HG03095 (cell line): ENCODE results near the gene SMAP2.

Experiments
- ATAC-seq: cut with Tn5 transposase; IDR thresholded peaks from one replicate; pipeline ENCODE4 v1.9.1; 2021; ENCODE audit warnings: moderate library complexity; ENCODE audit not compliant: unreplicated experiment

Gene SMAP2

DNA sequence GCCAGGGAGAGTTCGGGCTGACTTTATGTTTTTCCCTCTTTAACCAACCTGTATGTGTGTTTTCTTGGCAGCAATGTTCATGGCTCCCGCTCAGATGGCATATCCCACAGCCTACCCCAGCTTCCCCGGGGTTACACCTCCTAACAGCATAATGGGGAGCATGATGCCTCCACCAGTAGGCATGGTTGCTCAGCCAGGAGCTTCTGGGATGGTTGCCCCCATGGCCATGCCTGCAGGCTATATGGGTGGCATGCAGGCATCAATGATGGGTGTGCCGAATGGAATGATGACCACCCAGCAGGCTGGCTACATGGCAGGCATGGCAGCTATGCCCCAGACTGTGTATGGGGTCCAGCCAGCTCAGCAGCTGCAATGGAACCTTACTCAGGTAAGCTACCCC is 43.2 kb downstream of the SMAP2 start:
- ATAC-seq = no peak

DNA sequence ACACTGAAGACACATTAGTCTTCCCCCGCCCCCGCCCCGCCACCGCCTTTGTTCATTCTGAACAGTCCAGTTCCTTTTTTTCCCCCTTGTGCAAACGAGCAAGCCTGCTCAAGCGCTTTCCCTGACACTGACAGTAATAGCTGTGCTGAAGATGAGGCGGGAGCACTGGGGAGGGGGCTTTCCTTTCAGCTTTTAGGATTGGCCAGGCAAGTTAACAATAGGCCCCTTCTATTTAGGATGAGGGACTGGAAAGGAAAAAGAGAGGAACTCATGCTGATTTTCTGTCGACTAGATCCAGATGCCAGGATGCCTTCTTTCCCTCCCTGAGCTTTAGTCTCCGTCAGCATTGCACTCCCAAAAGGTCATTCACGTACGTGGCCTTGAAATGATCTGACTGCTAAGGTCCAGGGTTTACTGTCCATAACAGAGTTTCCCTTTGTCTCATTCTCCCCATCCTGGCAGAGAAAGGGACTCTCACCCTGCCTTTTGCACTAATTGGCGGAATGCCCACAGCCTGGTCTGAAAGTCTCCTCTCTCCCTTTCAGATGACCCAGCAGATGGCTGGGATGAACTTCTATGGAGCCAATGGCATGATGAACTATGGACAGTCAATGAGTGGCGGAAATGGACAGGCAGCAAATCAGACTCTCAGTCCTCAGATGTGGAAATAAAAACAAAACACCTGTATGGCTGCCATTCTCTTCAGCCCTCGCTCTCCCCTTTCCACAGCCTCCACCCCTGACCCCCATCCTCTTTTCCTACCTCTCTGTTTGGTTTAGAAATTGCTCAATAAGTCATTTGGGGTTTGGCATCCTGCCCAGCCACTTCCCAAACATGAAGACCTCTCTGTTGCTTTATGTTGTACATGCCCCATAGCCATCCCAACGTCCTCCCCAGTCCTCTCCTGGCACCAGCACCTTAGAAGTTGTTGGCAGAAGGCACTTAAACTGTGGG is 48.2 kb downstream of the SMAP2 start:
- no peak for ATAC-seq

DNA sequence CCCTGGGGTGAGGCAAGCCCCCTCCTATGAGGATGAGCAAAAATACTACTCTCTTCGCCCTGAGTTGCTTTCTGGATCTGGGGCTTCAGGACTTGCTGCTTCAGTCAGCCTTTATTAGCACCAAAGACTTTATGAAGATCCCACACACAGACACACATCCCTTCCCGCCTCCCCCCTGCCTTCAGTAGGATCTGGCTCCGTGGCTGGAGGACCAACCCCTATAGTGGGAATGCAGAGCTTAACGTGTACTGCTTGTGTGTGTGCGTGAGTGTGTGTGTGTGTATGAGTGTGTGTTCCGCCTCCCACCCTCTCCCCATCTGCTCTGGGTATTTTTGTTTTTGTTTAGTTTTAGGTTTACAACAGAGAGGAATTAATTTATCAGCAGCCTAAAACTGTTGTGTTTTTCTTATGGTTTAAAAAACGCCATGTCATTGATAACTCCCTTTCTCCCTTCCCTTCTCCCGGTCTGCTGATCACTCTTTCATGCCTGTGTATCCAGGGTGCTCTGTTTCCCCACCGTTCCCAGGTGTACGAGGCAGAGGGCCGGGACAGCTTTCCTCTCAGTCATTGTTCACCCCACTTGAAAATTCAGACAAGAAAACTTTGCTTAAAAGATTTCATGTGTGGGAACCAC is 49.2 kb downstream of the SMAP2 start:
- no peak for ATAC-seq

- ATAC-seq = no peak
Observed at GRCh38 chr1:40423264-40423642, 49.7 kb downstream of the SMAP2 start.

GRCh38 chr1:40423951-40424618 is 50.6 kb downstream of the SMAP2 start:
- ATAC-seq = no peak

DNA sequence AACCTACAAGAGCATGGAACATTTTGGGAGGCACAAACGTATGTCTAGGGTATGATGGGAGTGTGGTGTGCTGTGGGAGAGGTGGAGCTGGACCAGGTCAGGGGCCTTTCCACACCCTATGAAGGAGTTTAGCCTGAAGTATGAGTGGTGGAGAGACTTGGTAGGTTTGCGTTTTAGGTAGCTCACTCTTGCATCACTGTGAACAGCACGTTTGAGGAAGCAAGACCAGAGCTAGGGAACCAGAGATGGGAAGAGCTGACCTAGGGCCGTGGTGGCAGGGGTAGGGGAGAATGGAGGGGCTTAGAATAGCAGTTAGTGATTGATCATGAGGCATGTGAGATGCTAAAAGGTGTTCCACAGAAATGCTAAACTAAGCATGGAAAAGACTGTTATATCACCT is 51.7 kb downstream of the SMAP2 start:
- no peak for ATAC-seq

- ATAC-seq = no peak
Observed at GRCh38 chr1:40431385-40431784, 57.9 kb downstream of the SMAP2 start.

DNA sequence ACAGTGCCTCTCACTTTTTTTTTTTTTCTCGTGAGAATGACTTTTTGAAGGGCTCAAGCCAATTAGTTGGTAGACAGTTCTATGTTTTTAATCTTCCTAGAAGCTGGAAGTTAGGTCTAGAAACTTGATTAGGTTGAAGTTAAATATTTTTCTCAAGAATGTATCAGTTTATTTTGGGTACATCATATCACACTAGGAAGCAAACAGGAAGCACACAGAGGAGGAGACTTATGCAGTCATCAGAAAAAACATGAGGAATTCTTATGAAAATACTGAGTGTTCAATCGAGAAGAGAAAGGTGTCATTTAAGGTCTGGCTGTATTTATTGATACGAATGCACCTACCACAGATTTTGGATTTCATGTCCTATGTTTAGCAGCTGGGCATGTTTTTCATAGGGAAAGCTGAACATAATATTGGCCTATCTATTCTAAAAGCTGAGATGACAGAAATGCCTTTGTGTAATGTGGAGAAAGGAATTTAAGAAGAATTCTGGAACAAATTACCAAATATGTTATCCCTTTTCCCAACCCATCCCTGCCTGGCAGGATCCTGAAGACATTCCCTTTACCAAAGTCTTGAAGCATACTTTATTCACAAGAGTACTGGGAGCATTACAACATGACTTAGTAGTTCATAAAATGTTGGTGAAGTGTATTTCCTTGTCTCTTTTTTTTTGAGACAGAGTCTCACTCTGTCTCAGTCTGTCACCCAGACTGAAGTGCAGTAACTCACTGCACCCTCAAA is 59.3 kb downstream of the SMAP2 start:
- no peak for ATAC-seq

GRCh38 chr1:40435471-40435870 is 61.9 kb downstream of the SMAP2 start:
- no peak for ATAC-seq

GRCh38 chr1:40435876-40436275 is 62.3 kb downstream of the SMAP2 start:
- no peak for ATAC-seq

- ATAC-seq = no peak
Observed at GRCh38 chr1:40438391-40439015, 65.0 kb downstream of the SMAP2 start.

- ATAC-seq = no peak
Observed at GRCh38 chr1:40439247-40439646, 65.7 kb downstream of the SMAP2 start.

- ATAC-seq = peak; percentile 66
Observed at GRCh38 chr1:40449684-40450494, 76.4 kb downstream of the SMAP2 start, which contains the start of gene ZFP69B. Gene ZFP69B, plus strand, starts transcription at chr1:40450476. Its CDS starts 486 bp downstream, at chr1:40450962.

DNA sequence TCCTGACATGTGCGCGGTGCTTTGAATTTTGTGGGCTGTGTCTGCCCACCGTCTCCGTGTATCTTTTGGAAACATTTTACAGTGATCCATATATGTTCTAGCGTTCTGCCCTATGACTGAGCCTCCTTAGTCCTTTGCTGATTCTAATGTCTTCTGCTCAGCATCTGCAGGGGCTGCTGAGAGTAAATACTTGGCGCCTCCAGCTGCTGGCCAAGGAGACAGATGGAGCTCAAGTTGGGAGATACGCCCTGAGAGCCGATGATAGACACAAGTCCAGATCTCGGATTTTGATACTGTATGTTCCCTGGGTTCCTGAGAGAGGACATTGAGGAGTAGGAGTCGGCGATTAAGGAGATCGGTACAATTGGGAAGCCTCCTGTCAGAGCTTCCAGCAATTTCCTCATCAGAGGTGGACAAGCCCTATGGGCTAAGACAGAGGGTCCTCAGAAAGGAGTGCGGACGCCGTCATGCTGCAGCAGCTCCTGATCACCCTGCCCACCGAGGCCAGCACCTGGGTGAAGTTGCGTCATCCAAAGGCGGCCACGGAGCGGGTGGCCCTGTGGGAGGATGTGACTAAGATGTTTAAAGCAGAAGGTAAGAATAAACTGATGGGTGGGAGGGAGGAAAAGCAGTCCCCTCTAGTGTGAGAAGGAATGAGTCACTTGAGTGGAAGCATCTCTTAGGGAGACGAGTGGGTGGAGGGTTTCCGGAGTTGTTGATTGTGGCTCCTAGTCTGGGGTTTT is 77.1 kb downstream of the SMAP2 start:
- ATAC-seq = peak; percentile 24

DNA sequence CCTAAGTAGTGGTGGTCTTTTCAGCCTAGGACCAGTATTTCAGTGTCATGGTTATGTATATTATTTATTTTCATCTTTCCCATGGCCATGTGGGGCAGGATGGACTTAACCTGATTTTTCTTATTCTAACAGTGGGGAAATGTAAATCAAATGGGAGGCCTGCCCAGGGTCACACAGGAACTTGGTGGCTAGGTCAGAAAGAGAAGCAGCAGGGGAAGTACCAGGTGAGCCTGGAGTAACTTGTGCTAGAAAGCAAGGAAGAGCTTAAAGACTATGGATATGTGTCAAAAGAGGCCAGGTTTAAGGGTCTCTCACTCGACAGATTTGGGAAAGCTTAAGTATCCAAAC is 77.7 kb downstream of the SMAP2 start:
- ATAC-seq = no peak

DNA sequence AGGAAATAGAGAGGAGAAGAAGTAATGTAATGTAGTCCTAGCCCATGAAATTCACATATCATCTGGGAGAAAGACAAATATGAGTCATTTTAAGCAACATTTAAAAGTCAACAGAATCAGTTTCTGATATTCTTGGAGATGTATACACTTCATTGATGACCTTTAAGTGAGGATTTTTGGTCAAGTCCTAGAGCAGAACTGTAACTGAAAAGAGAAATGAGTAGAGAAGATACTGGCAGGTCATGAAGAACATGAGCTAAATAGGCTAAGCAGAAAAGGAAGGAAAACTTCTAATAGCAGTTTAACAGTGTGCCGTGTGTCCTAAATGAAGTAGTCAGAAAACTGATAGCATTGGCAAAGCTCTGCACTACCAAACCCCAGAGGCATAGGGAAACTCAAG is 81.3 kb downstream of the SMAP2 start:
- no peak for ATAC-seq

- ATAC-seq = no peak
Observed at GRCh38 chr1:40462956-40463590, 89.5 kb downstream of the SMAP2 start.

- no peak for ATAC-seq
Observed at GRCh38 chr1:40469327-40469726, 95.8 kb downstream of the SMAP2 start.
